Measurements from ENCODE around the gene HEATR5B.

DNA sequence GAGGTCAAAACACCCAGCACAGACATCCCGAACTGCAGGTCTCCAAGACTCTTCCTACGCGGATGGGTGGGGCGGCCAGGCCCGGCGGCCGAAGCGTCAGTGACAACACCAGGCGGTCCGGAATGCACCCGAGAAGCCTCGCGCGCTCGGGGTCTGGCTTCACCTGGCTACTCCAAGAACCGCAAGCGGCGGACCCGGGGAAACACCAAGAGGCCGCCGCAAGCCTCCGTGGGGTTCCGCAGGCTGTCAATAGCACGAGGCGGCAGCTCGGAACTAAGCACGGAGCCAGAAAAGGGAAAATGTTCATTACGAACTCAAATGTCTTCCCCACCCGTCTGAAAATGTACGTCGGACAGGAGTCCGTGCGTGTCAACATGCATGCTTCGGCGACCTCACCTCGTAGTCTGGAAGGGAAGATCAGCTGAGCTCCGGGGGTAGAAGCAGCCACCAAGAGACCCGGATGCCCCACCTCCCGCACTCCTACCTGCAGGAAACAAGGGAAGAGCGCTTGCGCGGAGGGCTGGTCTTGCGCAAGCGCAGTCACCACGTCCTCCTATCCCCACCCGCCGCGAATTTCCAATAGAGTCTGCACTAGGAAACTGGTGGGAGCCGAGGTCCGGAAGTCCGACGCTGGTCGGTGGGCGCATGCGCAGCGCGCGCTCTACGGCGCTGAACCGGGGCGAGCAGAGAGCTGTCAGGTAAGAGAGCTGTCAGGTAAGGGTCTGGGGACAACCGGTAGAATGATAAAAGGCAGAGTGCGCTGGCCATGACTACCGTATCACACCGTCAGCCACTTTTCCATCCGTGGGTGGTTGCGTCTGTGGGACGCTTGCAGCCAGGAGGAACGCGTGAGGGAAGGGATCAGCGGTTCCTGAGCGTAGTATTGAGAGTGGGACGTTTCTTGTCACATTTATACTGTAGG lies at the start of gene HEATR5B, which contains the start of gene GPATCH11:
- TF ChIP-seq, protein P1, sequence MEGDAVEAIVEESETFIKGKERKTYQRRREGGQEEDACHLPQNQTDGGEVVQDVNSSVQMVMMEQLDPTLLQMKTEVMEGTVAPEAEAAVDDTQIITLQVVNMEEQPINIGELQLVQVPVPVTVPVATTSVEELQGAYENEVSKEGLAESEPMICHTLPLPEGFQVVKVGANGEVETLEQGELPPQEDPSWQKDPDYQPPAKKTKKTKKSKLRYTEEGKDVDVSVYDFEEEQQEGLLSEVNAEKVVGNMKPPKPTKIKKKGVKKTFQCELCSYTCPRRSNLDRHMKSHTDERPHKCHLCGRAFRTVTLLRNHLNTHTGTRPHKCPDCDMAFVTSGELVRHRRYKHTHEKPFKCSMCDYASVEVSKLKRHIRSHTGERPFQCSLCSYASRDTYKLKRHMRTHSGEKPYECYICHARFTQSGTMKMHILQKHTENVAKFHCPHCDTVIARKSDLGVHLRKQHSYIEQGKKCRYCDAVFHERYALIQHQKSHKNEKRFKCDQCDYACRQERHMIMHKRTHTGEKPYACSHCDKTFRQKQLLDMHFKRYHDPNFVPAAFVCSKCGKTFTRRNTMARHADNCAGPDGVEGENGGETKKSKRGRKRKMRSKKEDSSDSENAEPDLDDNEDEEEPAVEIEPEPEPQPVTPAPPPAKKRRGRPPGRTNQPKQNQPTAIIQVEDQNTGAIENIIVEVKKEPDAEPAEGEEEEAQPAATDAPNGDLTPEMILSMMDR (IDR thresholded peaks at IDR 0.05; ENCODE audit: insufficient read depth, low read length, poor library complexity, severe bottlenecking), result no peak
- TF ChIP-seq EZH2phosphoT487 (conservative IDR thresholded peaks at IDR 0.05; ENCODE audit: low read length), result no peak
